Measurements from ENCODE around the gene GPAT3. TPM values are rescaled to one million over a fixed set of nuclear protein-coding genes. Genes with fewer than 3 reads are reported as not detected.

The GPAT3 gene
- total RNA-seq, 2 experiments from 2014 or later: 4.1 to 4.2 TPM

GRCh38 chr4:83643036-83643435 lies 107.1 kb downstream of the GPAT3 start:
- POLR2A ChIA-PET: no interaction called here
- CTCF ChIA-PET: interaction anchor here (0.7 to 4.3 kb wide), 3 partner anchors 133 to 1234 kb away, joined by 3 to 18 read pairs (median 3); no protein-coding TSS in a partner anchor
- H3K4me1 Mint-ChIP-seq: peaks cover 1% of the 10 kb centered on the region
- H3K27ac Mint-ChIP-seq: no peak overlapping the region
- no peak overlapping the region for H3K4me3 Mint-ChIP-seq
- H3K27me3 Mint-ChIP-seq: peaks cover 9% of the 10 kb centered on the region
- DNase-seq: no peak
- H3K9me3 Mint-ChIP-seq: no peaks in the 10 kb centered on the region
- H3K36me3 Mint-ChIP-seq (ENCODE audit: low read depth): no peaks in the 10 kb centered on the region

GRCh38 chr4:83644677-83645659 lies 109.1 kb downstream of the GPAT3 start:
- DNase-seq: peak; percentile 63
- ChIA-PET POLR2A (no interaction called here), CTCF (interaction anchor here (0.6 to 4.3 kb wide), 9 partner anchors 10 to 153 kb away, joined by 3 to 18 read pairs (median 4); no protein-coding TSS in a partner anchor)
- Mint-ChIP-seq H3K36me3 (ENCODE audit: low read depth) (no peaks in the 10 kb centered on the region), H3K27me3 (peaks cover 9% of the 10 kb centered on the region), H3K9me3 (no peaks in the 10 kb centered on the region), H3K4me3 (no peak overlapping the region), H3K4me1 (peaks cover 1% of the 10 kb centered on the region), H3K27ac (no peak overlapping the region)

- Mint-ChIP-seq H3K4me1 (peaks cover 1% of the 10 kb centered on the region), H3K4me3 (no peak overlapping the region), H3K27me3 (peaks cover 4% of the 10 kb centered on the region), H3K9me3 (no peaks in the 10 kb centered on the region), H3K36me3 (ENCODE audit: low read depth) (no peaks in the 10 kb centered on the region), H3K27ac (no peak overlapping the region)
- ChIA-PET POLR2A (no interaction called here), CTCF (interaction anchor here (1.1 kb wide), 1 partner anchor 15 kb away, joined by 3 read pairs; no protein-coding TSS in a partner anchor)
- no peak for DNase-seq
Measured at GRCh38 chr4:83646538-83647239, 110.8 kb downstream of the GPAT3 start.

DNA sequence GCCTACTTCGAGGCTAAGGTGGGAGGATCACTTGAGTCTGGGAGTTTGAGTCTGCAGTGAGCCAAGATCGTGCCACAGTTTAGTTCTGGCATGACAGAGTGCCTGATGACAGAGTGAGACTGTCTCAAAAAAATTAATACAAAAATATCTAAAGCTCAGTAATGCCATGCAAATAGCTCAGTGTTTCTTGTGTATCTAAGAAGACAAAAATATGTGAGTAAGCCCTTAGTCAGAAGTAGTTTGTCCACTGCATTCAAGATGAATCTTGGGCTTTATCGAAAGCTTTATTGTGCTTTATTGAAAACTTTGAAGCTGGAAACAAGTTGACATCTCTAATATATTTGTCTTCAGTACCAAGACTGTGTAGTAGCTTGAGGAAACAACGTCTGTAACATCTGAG lies 115.9 kb downstream of the GPAT3 start:
- Mint-ChIP-seq H3K27me3 (peaks cover 3% of the 10 kb centered on the region), H3K36me3 (ENCODE audit: low read depth) (no peaks in the 10 kb centered on the region), H3K27ac (no peak overlapping the region), H3K4me1 (no peaks in the 10 kb centered on the region), H3K4me3 (no peak overlapping the region), H3K9me3 (no peaks in the 10 kb centered on the region)
- DNase-seq: no peak
- ChIA-PET CTCF (interaction anchor here (0.9 to 1.8 kb wide), 2 partner anchors 12 to 15 kb away, joined by 3 to 4 read pairs; no protein-coding TSS in a partner anchor), POLR2A (no interaction called here)

Other genes starting within 250 kb of the GPAT3 start
- gene HPSE, start 201.3 kb upstream of the GPAT3 start, total RNA-seq: 10 to 100 TPM; 24.6 to 26.1 TPM
- gene HELQ, start 80.3 kb upstream of the GPAT3 start, total RNA-seq: 10 to 100 TPM; 14.0 to 16.2 TPM
- gene MRPS18C, start 80.0 kb upstream of the GPAT3 start, total RNA-seq: 10 to 100 TPM; 61.0 to 70.1 TPM
- gene ABRAXAS1, start 51.0 kb upstream of the GPAT3 start, total RNA-seq: 10 to 100 TPM; 17.3 to 18.7 TPM

All from activated CD4-positive, alpha-beta T cell treated with anti-CD3 and anti-CD28 coated beads, Interleukin-2, amount 10 ng/mL, durations not matched to agents 7 days and 5 days (primary cell).